GM12864 (cell line): ENCODE measurements around the gene ASPG.

Experiments
- DNase-seq: peaks from one replicate; pipeline ENCODE4 v3.0.0-alpha.2; 2011; ENCODE audit warnings: low read depth
- H3K4me3 ChIP-seq: 2 replicates; pipeline ENCODE4 v1.5.1; 2011; ENCODE audit warnings: mild to moderate bottlenecking, low read depth, low read length, control low read depth
- TF ChIP-seq, protein P1 (sequence below): IDR thresholded peaks from 2 replicates; pipeline ENCODE4 v1.5.1; 2011; ENCODE audit warnings: low read depth, mild to moderate bottlenecking, moderate library complexity, low read length, control low read depth, inconsistent platforms; ENCODE audit errors: missing control alignments

The ASPG gene

DNA sequence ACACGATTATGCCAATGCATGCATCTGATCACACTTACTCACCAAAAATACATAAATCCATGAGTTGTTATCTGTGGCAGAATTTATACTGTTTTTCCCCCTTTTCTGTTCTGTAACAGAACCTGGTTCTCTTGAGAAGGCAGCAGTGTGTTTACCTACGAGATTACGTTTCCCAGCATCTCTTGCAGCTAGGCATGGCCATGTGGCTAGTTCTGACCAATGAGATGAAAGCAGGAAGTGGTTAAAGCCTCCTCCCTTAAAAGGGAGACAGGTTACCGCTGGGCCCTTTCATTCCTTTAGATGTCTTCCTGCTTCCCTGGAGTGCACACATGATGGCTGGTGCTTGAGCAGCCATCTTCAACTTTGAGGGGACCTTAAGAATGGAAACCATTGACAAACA, 11.7 kb upstream of the ASPG start:
- TF ChIP-seq, protein P1, sequence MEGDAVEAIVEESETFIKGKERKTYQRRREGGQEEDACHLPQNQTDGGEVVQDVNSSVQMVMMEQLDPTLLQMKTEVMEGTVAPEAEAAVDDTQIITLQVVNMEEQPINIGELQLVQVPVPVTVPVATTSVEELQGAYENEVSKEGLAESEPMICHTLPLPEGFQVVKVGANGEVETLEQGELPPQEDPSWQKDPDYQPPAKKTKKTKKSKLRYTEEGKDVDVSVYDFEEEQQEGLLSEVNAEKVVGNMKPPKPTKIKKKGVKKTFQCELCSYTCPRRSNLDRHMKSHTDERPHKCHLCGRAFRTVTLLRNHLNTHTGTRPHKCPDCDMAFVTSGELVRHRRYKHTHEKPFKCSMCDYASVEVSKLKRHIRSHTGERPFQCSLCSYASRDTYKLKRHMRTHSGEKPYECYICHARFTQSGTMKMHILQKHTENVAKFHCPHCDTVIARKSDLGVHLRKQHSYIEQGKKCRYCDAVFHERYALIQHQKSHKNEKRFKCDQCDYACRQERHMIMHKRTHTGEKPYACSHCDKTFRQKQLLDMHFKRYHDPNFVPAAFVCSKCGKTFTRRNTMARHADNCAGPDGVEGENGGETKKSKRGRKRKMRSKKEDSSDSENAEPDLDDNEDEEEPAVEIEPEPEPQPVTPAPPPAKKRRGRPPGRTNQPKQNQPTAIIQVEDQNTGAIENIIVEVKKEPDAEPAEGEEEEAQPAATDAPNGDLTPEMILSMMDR = no peak
- DNase-seq = no peak
- H3K4me3 ChIP-seq = no peak overlapping the region

DNA sequence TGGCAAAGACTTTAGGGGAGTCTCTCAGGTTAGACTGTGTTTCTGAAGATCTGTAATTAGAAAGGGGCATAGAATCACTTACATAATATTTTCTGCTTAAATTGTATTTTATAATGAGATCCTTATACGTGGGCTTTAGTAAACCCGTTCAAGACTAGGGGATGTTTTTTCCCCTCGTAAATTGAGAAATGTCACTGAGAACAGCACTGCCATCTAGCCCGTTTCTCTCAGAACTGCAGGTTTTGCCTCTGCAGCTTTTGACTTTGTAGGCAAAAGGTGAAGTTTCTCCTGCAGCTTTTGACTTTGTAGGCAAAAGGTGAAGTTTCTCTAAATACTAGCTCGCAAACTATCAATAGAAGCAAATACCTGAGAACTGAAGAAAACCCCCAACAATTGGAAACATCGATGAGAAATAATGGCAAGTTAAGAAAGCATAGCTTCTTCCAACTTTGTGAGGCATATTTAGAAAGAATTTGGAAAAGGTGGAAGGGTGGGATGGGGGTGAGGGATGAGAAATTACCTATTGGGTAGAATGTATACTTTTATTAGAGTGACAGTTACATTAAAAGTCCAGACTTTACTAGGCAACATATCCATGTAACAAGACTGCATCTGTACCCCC, 9.9 kb upstream of the ASPG start:
- H3K4me3 ChIP-seq = no peak overlapping the region
- TF ChIP-seq, protein P1 = peak; percentile 52
- no peak for DNase-seq

DNA sequence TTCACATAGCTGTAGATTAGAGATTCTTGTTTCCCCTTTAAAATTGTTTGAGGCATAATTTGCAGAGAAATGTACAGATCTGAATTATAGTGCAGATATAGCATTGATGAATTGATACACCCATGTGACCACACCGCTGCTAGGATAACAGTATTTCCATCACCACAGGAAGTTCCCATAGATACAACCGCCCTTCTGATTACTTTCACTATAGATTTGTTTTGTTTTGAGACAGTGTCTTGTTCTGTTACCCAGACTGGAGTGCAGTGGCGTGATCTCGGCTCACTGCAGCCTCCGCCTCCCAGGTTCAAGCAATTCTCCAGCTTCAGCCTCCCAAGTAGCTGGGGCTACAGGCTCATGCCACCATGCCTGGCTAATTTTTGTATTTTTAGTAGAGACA, 8.8 kb upstream of the ASPG start:
- H3K4me3 ChIP-seq = no peak overlapping the region
- TF ChIP-seq, protein P1 = no peak
- DNase-seq = no peak

DNA sequence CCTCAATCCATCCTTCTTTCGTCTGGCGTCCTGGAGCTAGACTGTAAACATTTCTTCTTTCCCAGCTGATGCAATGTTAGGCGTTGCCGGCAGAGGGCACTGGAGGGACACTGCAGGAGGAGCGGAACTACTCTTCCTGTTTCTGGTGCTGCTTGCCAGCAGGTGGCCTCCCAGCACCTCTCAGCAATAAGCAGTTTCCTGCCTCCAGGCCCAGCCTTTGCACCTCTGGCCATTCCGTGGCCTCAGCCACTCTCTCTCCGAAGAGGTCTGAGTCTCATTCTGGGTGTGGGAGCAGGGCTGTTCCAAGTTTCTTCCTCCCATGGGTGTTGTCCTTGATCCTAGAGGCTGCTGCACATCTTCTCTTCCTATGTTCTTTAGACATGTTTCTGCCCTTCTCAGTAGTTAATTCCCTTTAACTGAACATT, 7.5 kb upstream of the ASPG start:
- H3K4me3 ChIP-seq = no peak overlapping the region
- peak; percentile 62 for DNase-seq
- TF ChIP-seq, protein P1 = peak; percentile 100

DNA sequence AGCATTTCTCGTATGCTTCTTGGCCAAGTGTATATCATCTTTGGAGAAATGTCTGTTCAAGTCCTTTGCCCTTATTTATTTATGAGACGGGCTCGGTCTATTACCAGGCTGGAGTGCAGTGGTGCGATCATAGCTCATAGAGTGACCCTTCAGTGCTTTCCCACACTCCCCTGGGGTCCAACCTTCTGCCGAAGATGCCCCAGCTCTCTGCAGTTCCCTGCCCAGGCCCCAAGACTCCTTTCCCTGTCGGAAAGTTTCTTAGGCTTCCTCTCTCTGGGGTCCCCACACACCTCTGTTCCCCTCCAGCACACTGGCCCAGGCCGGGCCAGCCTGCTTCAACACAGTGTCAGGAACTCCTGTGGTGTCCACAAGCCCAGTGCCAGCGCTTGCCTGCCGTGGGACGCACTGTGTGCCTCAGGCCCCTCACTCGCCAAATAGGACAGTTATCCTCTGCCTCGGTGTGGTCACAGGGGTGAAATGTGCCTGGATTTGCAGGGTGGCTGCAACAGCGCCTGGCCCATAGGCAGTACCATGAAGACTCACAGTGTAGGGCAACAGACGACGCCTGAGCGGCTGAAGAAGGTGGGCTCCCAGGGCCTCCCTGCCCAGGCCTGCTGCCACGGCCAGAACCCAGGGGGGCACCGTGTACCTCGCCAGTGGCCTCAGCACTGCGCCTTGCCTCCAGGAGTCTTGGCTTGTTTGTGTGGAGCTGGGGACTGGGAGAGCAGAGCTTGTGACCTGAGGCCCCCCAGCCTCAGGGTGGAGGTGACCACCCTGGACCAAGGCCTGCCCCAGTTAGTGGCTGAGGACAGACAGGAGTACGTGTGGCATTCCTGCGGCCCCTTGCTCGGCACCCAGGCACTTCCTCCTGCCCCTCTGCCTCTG, 4.9 kb upstream of the ASPG start:
- TF ChIP-seq, protein P1 = no peak
- DNase-seq = no peak
- no peak overlapping the region for H3K4me3 ChIP-seq

DNA sequence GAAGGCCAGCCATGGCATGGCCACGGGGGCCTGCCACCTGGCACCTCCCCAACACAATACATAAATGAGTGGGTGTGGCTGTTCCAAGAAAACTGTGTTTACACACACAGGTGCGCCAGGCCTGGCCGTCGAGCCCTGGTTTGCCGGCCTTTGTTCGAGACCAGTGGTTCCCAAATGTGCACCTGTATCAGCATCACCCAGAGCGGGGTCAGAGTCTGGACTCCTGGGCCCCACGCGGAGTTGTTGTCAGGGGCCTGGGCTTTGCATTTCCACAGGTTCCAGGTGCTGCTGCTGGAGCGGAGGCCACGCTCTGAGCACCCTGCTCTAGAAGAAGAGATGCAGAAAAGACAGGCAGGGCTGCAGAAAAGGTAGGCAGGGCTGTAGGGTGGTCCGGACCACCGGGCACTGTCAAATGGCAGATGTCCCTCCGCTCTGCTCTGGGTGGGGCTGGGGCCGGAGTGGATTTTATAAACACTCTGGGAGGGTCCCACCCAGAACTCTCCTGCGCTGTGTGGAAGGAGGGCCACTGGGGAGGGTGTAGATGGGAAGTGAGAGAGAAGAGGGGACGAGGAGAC, 4.2 kb upstream of the ASPG start:
- TF ChIP-seq, protein P1 = no peak
- no peak overlapping the region for H3K4me3 ChIP-seq
- DNase-seq = no peak
